GM18507 (cell line): ENCODE measurements around the gene ALAS1.

Experiments used
- DNase-seq: peaks from one replicate; pipeline ENCODE4 v3.0.0; 2011; ENCODE audit warnings: low read depth; ENCODE audit not compliant: insufficient read length; ENCODE audit errors: extremely low spot score
- FAIRE-seq: peaks from 2 replicates; lab custom pipeline; 2011; peaks lifted over from hg19 to GRCh38; lab: Jason Lieb, UNC

Gene ALAS1

DNA sequence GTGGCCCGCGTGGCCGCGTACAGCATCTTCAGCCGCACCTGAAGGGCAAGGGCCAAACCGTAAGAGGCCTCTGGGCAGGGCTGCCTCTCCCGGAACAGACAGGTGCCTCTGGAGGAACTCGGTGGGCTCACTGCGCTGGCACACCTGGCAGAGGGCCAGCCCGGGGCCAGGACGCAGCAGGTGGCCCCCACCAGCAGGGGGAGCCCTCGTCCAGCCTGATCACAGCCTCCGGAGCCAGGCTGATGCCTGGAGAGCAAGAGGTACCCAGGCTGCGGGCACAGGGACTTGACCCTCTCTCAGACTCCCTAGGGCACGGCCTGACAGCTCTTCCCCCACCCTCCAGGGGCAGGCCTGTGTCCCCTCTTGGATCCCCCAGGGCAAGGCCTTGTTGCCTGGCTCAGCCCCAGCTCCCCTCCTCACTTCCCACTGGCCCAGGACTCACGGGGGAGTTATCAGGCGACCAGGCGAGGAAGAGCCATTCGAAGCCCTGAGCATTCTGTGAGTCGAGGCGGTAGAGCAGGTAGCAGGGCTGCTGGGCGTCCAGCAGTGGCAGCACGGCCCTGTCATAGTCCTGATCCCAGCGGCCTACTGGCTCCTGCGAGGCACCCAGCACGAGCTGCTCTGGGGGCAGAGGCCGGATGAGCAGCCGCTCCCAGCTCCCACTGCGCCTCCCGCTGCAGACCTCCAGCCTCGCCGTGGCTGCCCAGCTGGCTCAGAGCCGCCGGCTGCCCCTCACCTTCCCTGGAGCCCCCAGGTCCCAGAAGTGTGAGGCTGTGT is 33.7 kb downstream of the ALAS1 start:
- no peak for FAIRE-seq
- no peak for DNase-seq

DNA sequence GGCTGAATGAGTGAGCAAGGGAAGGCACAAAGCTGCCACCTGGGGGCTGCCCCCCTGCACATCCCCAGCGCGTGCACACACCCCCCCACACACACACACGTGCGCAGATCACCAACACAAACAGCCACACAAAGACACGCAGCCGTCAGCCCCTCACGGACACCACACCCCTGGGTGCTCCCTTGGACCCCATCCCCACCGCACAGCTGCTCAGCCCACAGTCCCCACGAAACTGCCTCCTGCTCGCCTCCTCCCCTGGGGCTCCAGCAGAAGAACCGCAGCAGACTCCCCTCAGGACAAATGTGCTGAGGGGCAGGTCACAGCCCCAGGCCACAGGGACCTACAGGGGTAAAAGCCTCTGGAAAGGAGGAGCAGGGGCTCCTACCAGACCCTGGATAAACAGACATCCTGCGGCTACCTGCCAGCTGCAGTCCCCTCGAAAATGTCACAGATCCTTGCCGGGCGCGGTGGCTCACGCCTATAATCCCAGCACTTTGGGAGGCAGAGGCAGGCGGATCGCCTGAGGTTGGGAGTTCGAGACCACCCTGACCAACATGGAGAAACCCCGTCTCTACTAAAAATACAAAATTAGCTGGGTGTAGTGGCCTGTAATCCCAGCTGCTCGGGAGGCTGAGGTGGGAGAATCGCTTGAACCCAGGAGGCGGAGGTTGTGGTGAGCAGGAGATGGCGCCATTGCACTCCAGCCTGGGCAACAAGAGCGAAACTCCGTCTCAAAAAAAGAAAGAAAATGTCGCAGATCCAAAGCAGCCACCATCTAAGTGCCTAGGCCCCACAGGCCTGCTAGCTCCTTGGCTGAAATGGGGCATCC is 34.5 kb downstream of the ALAS1 start:
- FAIRE-seq, result no peak
- no peak for DNase-seq

DNA sequence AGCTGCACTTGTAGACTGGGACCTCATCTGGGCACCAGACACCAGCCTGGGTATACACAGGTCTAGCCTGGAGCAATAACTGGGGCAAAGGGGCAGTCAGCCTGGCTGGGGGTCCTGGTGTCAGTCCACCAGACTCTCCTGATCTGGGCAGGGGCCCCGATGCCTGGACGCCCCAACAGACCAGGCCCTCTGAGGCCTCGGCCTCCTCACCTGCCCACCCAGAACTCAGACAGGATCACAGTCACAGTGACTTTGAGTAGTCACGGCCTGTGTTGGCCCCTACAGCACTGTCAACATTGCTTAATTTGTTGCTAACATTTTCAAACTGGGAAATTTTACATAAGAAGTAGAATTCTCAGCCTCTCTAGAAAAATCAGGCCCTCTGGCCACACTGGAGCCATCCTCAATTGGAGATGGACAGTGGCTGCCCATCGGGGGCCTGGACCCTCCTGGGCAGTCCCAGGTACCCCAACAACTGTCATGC is 35.2 kb downstream of the ALAS1 start:
- DNase-seq (no peak), FAIRE-seq (no peak)

DNA sequence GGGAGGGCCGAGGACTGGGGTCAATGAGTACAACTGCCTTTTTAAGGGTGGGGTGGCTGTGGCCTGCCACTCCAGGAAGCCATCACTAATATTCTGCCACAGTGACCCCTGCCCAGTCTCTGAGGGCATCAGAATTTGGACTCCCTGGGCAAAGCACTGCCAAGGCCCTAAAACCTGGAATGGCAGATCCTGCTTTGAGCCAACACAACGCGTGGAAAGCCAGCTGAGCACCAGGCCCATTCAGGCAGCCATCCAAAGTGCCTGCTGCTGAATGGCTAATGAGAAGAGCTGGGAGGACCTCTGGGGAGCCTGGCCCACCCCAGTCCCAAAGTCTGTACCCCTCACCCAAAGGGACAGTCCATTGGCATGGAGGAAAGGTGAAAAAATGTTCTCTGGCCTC is 36.0 kb downstream of the ALAS1 start:
- FAIRE-seq, result no peak

DNA sequence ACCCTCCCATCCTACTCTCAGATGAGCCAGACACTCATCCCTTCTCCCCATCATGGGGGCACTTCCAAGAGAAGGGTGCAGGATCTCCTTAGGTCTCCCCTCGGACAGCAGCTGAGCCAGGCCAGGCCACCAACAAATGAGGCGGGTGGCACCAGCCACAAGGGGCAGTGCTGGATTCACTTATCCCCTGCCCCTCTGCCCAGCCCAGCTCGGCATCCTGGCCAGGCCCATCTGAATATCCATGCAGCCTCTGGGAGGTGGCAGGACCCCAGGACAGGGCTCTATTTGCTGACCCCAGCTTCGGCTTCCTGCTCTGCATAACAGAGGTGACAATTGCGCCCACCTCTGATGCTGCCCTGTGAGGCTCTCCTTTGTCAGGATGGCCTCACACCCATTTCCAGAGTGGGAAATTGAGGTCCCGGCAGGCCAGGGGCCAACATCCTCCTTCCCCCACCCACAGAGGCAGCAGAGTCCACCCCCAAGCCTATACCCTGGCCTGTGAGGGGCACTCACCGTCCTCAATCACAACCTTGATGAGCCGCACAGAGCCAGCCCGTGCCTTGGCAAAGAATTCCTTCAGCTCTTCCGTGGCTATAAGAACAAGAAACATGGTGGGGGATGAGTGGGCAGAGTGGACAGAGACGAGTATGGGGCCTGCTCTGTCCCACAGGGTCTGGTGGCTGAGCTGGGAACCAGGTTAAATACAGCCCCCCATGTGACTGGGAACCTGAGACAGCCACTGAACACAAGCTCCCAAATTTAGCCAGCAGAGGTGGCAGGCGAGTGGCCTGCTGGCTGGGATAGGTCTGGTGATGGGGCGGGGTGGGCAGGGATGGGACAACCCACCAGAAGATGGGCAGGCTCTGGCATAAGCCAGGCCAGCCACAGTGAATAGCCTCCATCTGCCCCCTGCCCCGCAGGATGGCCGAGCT is 36.8 kb downstream of the ALAS1 start:
- FAIRE-seq, result no peak

More for the DNA sequence above, 36.0 kb downstream of the ALAS1 start:
- no peak for DNase-seq

DNA sequence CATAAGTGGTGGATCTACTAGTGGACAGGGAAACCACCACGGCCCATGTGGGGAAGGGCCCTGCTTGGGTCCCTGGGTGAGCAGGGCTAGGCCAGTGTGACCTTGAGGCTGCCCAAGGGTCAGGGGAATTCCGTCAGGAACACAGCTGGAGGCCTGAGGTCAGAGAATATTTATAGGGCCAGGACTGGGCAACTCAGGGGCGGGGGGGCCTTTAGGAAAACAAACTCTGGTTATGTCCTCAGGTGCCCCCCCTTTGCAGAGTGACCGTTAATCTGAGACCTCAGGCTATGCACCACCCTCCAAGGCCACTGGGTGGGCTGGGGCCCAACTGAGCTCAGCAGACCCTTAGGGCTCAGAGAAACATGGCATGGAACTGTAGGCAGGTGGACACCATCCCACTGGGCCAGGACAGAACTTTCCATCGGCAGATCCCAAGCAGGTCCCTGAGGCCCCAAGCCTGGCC is 38.5 kb downstream of the ALAS1 start:
- DNase-seq, result no peak
- no peak for FAIRE-seq

More for the DNA sequence above, 36.8 kb downstream of the ALAS1 start:
- DNase-seq, result no peak

GRCh38 chr3:52237006-52237656 is 39.2 kb downstream of the ALAS1 start:
- no peak for FAIRE-seq
- no peak for DNase-seq

- FAIRE-seq, result no peak
- no peak for DNase-seq
These were observed 39.8 kb downstream of the ALAS1 start for GRCh38 chr3:52237657-52238172.

DNA sequence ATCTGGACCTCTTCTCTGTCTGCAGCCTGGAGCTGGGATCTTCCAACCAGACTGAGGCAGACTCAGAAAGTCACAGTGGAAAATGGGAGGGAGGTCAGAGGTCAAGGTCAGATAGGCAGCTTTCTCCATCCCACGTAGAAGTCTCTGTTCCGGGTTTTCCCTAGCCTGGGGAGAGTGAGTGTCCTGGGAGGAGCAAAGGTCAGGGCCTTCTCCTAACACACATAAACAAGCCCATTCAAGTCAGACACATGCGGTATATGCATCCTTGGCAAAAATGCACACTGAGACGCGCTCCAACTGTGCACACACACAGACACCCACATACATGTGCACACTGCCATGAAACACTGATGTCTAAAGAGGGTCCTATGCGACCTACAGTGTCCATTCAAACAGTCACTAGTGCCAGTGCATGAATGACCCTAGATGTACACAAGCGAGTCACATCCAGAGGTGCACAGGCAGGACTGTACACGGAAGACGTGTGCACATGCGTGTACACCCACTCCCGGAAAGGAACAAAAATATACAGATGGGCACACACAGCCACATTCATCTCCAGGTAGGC is 40.3 kb downstream of the ALAS1 start:
- no peak for DNase-seq
- FAIRE-seq, result peak; percentile 44

DNA sequence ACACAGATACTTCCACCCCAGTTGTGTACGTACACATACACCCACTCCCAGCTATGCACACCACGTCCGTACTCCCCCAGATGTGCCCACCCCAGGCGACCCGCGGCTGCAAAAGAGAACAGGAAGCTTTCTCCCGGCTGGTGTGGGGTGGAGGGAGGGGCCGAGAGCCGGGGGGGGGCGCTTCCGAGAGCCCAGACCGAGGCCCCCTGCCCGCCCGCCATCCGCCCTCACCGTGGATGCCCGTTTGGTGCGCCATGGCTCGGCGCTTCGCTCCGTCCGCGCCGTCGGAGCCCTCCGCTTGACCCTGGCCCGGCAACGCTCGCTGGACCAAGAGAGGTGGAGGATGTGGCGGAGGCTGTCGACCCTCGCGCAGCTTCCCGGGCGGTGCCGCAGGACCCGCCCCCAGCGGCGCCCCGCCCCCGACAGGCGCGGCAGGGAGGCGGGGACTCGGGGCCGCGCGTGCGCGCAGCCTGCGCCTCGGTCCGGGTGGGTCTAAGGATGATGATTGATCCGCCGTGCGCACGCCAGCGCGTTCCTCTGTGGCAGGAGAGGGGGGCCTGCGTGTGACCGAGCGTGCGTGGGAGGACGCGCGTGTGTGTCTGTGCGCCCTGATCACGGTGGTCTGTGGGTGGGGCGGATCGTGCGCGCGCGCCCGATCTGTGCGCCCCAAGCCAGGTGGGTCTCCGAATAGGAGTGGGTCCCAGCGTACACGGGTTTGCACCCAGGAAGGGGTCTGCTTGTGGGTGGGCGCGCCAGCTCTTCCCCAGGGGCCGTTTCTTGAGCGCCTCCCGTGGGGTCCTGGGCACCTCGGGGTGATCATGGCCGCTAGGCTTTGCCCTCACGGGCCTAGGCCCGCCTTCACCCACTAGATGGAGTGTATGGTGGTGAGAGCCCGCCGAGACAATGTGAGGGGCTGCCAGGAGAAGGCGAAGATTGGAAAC is 41.1 kb downstream of the ALAS1 start, which contains the start of gene TWF2:
TSS of gene TWF2 (minus strand) at position 398 of the 941 bp plus-strand sequence. CDS start at position 256, 142 bp downstream.
- DNase-seq, result peak; percentile 95
- peak; percentile 79 for FAIRE-seq

- FAIRE-seq (peak; percentile 78), DNase-seq (no peak)
These were observed 42.3 kb downstream of the ALAS1 start for GRCh38 chr3:52240059-52240885.

DNA sequence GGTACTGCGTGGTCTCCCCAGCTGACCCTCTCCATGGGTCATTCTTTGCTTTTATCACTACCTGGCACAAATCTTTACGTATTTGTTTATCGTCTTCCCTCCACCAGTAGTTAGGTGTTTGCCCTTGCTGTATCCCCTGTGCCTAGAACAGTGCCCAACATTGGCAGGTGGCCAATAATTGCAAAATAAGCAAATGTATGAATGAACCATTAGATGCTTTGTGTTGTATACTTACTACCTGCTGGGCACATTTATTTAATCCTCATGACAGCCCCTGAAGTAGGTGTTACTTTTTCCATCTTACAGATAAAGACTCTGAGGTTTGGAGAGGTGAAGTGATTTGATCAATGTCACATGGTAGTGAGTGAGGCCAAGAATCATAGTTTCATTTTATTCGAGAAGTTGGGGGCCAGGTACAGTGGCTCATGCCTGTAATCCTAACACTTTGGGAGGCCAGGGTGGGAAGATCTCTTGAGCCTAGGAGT is 43.0 kb downstream of the ALAS1 start:
- FAIRE-seq, result no peak
- no peak for DNase-seq

DNA sequence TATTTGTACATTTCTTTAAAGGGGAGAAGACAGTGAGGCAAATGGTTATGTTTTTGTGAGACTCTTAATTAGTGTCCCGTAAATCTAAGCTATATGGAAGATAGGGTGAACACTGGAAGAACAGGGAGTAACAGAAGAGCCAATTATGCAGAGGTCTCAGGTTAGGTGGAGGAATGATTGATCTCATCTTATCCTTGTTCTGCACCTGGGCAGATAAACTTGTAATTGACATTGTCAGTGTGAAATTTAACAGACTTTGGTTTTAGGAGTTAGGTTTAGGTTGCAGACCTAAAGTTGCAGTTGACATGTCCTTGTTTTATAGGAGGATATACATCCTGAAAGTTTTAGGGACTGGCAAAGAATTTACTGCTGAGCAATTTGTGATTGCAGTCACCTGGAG is 44.1 kb downstream of the ALAS1 start:
- FAIRE-seq, result no peak

DNA sequence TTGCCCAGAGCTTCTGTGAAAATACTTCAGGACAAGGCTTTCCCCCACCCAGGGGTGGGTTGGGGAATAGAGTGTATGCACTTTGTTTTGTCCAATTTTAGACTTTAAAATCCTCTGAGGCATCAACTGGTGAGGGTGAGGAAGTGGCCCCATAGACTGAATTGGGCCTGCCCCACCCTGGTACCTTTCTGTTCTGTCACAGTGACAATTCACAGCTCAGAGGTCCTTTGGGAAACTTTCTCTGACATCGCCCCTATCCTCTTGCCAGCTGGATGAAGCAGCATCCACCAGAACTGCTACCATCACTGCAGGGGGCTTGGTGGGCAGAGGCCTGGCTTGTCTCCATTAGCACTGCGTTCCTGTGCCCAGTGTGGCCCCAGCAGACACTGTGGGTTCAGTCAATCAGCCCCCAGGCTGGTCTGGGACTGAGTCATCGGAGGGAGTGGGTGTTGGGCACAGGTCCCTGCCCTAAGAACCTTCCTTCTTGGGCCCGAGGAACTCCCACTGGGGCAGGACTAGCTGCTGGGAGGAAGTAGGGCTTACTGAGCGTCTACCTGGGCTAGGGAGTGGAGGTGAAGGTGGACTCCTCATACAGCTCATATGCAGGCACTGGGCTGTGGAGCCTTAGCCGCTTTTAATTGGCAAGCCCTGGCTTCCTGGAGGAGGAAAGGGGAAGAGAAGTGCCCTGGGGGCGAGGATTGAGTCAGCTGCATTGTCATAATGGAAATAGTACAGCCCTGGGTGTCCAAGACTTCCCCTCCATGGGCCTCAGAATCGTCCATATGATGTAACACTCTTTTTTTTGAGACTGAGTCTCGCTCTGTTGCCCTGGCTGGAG is 46.0 kb downstream of the ALAS1 start:
- FAIRE-seq (peak; percentile 89), DNase-seq (no peak)

More for the DNA sequence above, 44.1 kb downstream of the ALAS1 start:
- no peak for DNase-seq
